ENCODE results near the gene R3HDM2.

DNA sequence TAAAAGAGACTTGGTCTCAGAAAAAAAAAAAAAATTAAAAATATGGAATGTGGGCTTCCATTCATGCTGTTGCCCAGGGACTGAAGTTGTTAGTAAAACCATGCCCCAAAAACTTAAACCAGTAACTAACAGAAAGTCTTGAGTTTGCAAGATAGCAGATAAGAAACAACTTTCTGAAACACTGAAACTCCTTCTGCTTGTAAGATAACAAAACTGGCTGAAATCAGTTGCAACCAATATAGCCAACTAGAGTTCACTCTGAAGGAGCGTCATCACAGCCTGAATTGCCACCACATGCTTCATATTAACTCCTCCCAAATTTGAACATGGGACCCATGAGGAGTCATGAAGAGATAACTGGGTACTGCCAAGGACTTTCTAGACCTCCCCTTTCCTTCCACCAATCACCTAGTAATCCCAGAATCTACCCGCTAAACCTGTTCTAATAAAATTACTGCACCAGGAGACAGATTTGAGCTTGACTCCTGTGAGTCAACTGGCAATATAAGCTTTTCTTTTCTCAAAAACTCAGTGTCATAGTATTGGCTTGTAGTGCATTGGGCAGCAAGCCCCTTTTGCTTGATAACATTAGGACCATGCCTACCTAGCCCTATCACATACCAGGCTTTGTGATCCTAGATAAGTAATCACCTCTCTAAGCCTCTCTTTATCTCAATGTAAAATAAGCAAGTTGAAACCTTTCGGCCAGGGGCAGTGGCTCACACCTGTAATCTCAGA is 53.6 kb downstream of the R3HDM2 start:
- TF ChIP-seq CTCF (IDR thresholded peaks at IDR 0.05; ENCODE audit: borderline replicate concordance, extremely low read depth, low read length, poor library complexity, severe bottlenecking) (no peak), EZH2 (IDR thresholded peaks at IDR 0.05; ENCODE audit: borderline replicate concordance, low read depth, low read length, severe bottlenecking) (no peak)
